H7 (cell line): ENCODE results near the gene SLC35F3. TPM values are rescaled to one million over a fixed set of nuclear protein-coding genes. Genes with fewer than 3 reads are reported as not detected.
A peak's percentile ranks its signal among the peaks of the same experiment; 100 is the strongest.

Experiments
- DNase-seq: peaks from one replicate; pipeline ENCODE4 v3.0.0; 2012
- H3K27me3 ChIP-seq: 2 replicates; pipeline ENCODE4 v1.6.0; 2011; ENCODE audit warnings: mild to moderate bottlenecking, low read length; ENCODE audit not compliant: control insufficient read depth, insufficient read depth
- H3K36me3 ChIP-seq: replicated peaks from 2 replicates; pipeline ENCODE4 v1.5.1; 2011; ENCODE audit warnings: low read length; ENCODE audit not compliant: control insufficient read depth, insufficient read depth
- H3K4me3 ChIP-seq: 2 replicates; pipeline ENCODE4 v1.5.1; 2011; ENCODE audit warnings: low read depth, mild to moderate bottlenecking, control low read depth, low read length, moderate library complexity; ENCODE audit not compliant: insufficient read depth
- total RNA-seq: library from RNA; depleted of rRNA; stranded (reverse); fragments of >200 nt; shearing (Covaris generic); gene quantifications from 2 replicates; pipeline ENCODE4 v1.2.3, GENCODE V29; 2014

Gene SLC35F3
- total RNA-seq, 1 experiment from 2014 or later: 7.2 TPM

- Histone ChIP-seq H3K4me3 (no peak overlapping the region), H3K36me3 (no peaks in the 10 kb centered on the region), H3K27me3 (no peaks in the 10 kb centered on the region; the same call in 1 of the 2 replicates)
- no peak for DNase-seq
Measured at GRCh38 chr1:234004591-234004990, 100.1 kb downstream of the SLC35F3 start.

- no peak overlapping the region for H3K4me3 ChIP-seq
- no peak for DNase-seq
- no peaks in the 10 kb centered on the region for H3K36me3 ChIP-seq
- H3K27me3 ChIP-seq: no peaks in the 10 kb centered on the region; the same call in 1 of the 2 replicates
Measured at GRCh38 chr1:234007684-234008083, 103.2 kb downstream of the SLC35F3 start.

- no peak for DNase-seq
- H3K4me3 ChIP-seq: no peak overlapping the region
- no peaks in the 10 kb centered on the region for H3K36me3 ChIP-seq
- no peaks in the 10 kb centered on the region; the same call in 1 of the 2 replicates for H3K27me3 ChIP-seq
Measured at GRCh38 chr1:234008591-234008990, 104.1 kb downstream of the SLC35F3 start.

- H3K4me3 ChIP-seq: no peak overlapping the region
- DNase-seq: no peak
- no peaks in the 10 kb centered on the region; the same call in 1 of the 2 replicates for H3K27me3 ChIP-seq
- H3K36me3 ChIP-seq: no peaks in the 10 kb centered on the region
Measured at GRCh38 chr1:234009668-234010067, 105.2 kb downstream of the SLC35F3 start.

GRCh38 chr1:234014208-234014607, 109.7 kb downstream of the SLC35F3 start:
- Histone ChIP-seq H3K4me3 (no peak overlapping the region), H3K27me3 (no peaks in the 10 kb centered on the region), H3K36me3 (no peaks in the 10 kb centered on the region)
- DNase-seq: no peak

- Histone ChIP-seq H3K4me3 (no peak overlapping the region), H3K27me3 (no peaks in the 10 kb centered on the region), H3K36me3 (no peaks in the 10 kb centered on the region)
- no peak for DNase-seq
Measured at GRCh38 chr1:234018816-234019215, 114.3 kb downstream of the SLC35F3 start.

- no peak overlapping the region for H3K4me3 ChIP-seq
- DNase-seq: no peak
- no peaks in the 10 kb centered on the region for H3K27me3 ChIP-seq
- no peaks in the 10 kb centered on the region for H3K36me3 ChIP-seq
Measured at GRCh38 chr1:234019387-234019786, 114.9 kb downstream of the SLC35F3 start.

GRCh38 chr1:234022302-234022701, 117.8 kb downstream of the SLC35F3 start:
- Histone ChIP-seq H3K36me3 (no peaks in the 10 kb centered on the region), H3K27me3 (no peaks in the 10 kb centered on the region), H3K4me3 (no peak overlapping the region)
- DNase-seq: no peak

- H3K36me3 ChIP-seq: no peaks in the 10 kb centered on the region
- DNase-seq: no peak
- no peak overlapping the region for H3K4me3 ChIP-seq
- H3K27me3 ChIP-seq: no peaks in the 10 kb centered on the region
Measured at GRCh38 chr1:234039603-234040002, 135.1 kb downstream of the SLC35F3 start.

GRCh38 chr1:234040446-234041317, 136.2 kb downstream of the SLC35F3 start:
- no peaks in the 10 kb centered on the region for H3K27me3 ChIP-seq
- no peak for DNase-seq
- H3K36me3 ChIP-seq: no peaks in the 10 kb centered on the region
- H3K4me3 ChIP-seq: no peak overlapping the region

- Histone ChIP-seq H3K36me3 (no peaks in the 10 kb centered on the region), H3K4me3 (no peak overlapping the region), H3K27me3 (no peaks in the 10 kb centered on the region)
- DNase-seq: no peak
Measured at GRCh38 chr1:234044079-234044478, 139.6 kb downstream of the SLC35F3 start.

GRCh38 chr1:234047123-234047522, 142.6 kb downstream of the SLC35F3 start:
- H3K27me3 ChIP-seq: no peaks in the 10 kb centered on the region
- H3K36me3 ChIP-seq: no peaks in the 10 kb centered on the region
- no peak overlapping the region for H3K4me3 ChIP-seq
- DNase-seq: no peak

GRCh38 chr1:234062166-234062565, 157.7 kb downstream of the SLC35F3 start:
- no peak overlapping the region for H3K4me3 ChIP-seq
- DNase-seq: no peak
- H3K27me3 ChIP-seq: no peaks in the 10 kb centered on the region
- H3K36me3 ChIP-seq: no peaks in the 10 kb centered on the region

- H3K36me3 ChIP-seq: no peaks in the 10 kb centered on the region
- DNase-seq: peak; percentile 49
Measured at GRCh38 chr1:234065794-234066447, 161.4 kb downstream of the SLC35F3 start.

More at GRCh38 chr1:234065794-234066447, 161.4 kb downstream of the SLC35F3 start:
- H3K4me3 ChIP-seq: no peak overlapping the region
- no peaks in the 10 kb centered on the region for H3K27me3 ChIP-seq
